Epidermal melanocyte (primary cell): Measurements from ENCODE around the gene BTF3.
A peak's percentile ranks its signal among the peaks of the same experiment; 100 is the strongest.
"Not testable (repeated sequence)": the region's sequence is repeated elsewhere in the genome, so short reads cannot be mapped to it uniquely, and the experiment has no call there.

Source experiments
- DNase-seq: peaks from one replicate; pipeline ENCODE4 v3.0.0; 2011; ENCODE audit warnings: low spot score; ENCODE audit not compliant: insufficient read length

The BTF3 gene

DNA sequence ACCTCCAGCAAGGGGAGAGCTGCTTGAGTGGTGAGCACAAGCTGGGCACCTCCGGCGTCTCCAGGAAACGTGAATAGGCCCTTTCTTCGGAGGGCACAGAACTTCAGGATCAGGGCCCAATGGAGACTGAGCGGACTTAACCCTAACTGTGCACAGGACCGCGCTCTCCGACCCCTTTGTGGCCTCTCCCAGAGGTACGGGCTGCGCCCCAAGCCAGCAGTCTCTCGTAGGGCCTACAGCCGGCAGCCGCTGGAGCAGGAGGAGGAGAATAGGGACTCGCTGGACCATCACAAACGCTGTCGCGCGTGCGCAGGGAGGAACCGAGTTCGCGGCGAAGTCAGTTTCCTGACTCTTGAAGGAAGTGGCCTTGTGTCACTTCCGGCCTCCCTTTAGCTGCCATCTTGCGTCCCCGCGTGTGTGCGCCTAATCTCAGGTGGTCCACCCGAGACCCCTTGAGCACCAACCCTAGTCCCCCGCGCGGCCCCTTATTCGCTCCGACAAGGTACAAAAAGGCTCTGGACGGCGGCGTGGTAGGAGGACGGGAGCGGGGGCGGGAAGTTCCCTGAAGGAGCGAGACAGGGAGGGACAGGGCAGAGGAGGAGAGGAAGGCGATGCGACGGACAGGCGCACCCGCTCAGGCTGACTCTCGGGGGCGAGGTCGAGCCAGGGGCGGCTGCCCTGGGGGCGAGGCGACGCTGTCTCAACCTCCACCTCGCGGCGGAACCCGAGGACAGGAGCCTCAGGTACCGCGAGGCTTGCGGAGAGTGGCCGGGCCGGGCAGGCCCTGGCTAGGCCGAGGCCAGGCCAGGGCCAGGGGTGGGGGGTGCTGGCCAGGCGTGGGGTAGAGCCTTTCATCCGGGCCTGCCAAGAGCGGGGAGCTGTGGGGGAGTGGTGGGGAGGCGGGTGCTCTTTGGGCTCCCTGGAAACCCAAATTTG, at the start of gene BTF3:
BTF3 (plus strand) TSS at position 386 of the 936 bp plus-strand sequence; CDS start at position 612, 226 bp downstream.
- peak; percentile 93 for DNase-seq

GRCh38 chr5:73448463-73449136, 49.6 kb upstream of the BTF3 start, which contains the start of gene FOXD1:
Gene FOXD1, minus strand, starts transcription at chr5:73448777. Its CDS starts 415 bp downstream, at chr5:73448362.
- DNase-seq, result no peak

DNA sequence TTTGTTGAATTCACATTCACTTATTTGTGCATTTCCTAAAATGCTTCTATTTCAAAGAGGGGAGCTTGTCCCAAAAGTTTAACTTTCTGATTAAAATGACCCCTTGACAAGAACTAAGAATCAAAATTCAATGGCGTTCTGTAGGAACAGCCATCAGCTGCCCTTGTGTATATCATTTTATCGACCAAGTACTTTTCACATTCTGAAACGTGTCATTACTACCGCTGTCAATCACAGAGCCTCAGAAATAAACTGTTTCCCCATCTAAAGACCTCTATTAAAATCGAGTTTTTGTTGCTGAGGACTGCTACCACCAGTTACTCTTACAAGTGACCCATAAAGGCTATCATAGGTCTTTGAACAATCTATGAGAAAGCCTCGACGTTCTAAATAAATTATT, 48.1 kb upstream of the BTF3 start:
- no peak for DNase-seq

DNA sequence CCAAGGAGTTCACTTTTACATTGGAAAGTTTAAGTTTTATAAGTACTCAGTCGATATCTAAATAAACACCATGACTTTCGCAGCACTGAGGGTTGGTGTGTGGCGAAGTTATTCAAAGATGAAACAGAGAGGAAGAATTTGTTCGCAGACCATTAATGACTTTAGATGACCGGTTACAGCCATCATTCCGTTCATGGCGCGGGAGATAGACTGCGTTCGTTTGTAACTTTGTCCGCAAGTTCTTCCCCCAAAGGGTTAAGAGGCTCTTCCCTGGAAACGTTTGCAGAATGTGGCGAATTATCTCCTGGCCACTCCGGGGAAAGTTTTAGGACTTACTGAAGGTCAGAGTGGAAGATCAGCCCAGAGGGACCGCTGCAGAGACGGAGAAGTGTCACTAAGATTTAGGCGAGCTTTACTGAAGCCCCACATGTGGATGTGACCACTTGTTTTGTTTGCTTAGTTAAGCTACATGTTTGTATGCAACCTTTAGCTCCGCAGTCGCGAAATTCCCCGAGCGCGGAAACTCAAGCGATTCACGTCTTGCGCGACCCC, 47.5 kb upstream of the BTF3 start:
- no peak for DNase-seq

DNA sequence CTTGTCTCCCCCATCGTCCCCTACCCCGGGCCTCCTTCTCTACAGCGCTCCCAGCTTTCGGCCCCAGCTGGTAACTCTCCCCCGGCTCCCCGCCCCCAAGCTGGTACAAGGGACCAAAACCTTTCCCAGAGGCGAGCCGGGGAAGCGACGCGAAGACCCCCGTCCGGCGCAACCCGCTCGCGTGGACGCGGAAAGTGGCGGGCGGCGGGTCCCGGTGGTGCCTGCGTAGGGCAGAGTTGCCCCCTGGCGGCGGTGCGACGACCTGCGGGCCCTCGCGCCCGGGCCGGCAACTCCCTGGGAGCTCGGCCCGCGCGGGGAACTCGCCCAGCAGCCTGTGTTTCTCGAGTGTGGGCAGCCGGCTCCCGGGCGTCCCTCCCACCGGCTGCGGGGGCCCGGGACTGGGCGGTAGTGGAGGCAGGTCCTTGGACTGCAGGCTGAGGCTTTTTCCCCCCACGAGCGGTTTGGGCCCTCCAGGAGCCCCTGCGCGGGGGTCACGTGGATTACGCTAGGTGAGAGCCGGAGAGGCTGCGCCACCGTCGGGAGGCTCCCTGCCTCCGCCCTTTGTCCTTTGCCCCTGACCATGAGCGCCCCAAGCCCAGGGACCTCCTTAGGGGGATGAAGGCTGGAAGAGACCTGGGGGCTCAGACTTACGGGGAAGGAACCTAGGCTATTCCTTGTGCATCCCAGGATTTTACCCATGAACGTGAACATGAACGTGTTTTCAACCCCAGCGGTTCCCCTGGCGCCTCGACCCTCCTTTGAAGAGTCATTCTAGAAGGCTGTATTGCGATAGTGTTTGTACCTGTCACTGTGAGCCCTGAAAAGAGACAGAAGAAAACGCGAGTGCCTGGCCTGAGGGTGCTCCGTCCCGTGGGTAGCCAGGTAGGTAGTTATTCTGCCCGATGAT, 46.8 kb upstream of the BTF3 start:
- no peak for DNase-seq

- no peak for DNase-seq
Observed at GRCh38 chr5:73452215-73452614, 46.0 kb upstream of the BTF3 start.

GRCh38 chr5:73454379-73455036, 43.7 kb upstream of the BTF3 start:
- no peak for DNase-seq

- not testable (repeated sequence) for DNase-seq
Observed at GRCh38 chr5:73456462-73456861, 41.8 kb upstream of the BTF3 start.

- DNase-seq, result no peak
Observed at GRCh38 chr5:73459366-73459765, 38.9 kb upstream of the BTF3 start.

- no peak for DNase-seq
Observed at GRCh38 chr5:73460133-73460532, 38.1 kb upstream of the BTF3 start.

- DNase-seq, result no peak
Observed at GRCh38 chr5:73464016-73464745, 34.1 kb upstream of the BTF3 start.

GRCh38 chr5:73468638-73469037, 29.6 kb upstream of the BTF3 start:
- not testable (repeated sequence) for DNase-seq

GRCh38 chr5:73469878-73470277, 28.4 kb upstream of the BTF3 start:
- DNase-seq, result no peak

DNA sequence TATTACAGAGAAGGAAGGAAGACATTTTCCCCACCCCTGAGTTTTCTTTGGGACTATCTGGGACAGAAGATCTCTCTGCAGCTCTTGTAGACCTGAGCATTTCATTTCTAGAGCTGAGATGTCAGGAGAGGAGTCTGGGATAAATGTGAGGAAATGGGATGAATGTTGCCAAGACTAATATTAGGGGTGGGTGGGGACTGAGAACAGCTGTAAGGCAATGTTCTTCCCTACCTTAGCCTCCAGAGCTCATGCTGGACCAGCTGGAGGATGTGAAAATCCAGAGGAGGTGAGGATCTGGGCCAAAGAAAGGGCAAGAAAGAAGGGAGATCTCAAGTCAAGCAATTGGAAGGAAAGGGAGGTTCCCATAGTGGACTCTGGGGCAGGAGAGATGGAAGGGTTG, 26.6 kb upstream of the BTF3 start:
- no peak for DNase-seq

DNA sequence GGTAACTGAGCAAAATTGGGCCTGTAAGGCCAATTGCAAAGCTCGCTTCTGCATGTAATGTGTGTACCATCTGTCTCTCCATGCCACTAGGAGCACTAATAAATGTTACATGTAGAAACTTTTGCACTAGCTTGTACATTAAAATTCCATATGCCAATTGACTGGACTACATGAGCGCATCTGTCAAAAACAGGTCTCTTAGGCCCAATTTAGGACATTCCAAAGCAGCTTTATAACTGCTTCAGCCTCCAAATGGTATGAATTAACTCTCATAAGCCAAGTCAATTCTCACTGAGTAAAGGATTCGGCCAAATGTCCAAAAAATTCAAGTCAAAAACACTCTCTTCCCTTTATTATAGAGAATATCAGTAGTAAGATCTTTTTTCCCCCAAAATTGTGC, 26.1 kb upstream of the BTF3 start:
- DNase-seq, result no peak

DNA sequence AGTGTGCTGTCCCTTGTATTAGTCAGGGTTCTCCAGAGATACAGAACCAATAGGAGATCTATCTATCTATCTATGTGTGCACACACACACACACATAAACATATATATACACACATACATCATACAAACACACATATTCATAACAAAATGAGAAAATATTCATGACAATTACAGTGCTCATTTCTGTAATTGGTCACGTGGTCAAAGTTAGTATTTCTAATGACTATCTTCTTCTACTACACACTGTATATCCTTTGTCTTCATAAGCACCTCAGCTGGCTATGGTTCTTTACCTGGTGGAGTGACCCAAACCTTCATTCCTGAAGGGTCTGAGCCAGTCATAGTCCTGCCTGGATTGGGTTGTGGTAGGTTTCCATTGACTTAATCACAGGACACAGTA, 17.7 kb upstream of the BTF3 start:
- no peak for DNase-seq

DNA sequence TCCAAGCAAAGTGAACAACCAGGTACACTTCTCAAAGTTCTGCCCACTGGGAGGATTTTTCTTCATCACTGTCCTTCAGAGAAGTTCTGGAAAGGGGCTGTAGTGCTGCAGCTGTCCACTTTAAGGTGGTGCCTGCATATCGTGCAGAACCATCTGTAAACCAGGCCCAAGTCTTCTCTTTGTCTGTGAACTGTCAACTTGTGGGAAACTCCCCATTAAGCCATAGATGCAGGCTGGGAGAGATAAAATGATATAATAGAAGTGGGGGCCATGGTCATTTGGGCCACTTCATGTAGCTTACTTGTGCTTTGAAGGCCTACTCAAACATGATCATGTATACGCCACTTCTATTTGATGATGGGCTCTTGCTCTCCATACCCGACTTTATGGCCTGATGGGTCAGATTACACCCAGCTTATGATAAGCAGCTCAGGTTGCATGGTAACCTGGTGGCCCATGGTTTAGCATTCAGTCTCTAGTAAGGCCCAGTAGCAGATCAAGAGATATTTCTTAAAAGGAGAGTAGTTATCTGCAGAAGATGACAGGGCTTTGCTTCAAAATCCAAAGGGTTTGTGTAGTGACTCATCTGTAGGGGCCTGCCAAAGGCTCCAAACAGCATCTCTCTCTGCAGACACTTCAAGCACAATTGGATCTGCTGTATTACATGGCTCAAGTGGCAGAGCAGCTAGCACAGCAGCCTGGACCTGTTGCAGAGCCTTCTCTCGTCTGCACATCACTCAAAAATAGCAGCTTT, 15.7 kb upstream of the BTF3 start:
- no peak for DNase-seq

GRCh38 chr5:73483676-73484075, 14.6 kb upstream of the BTF3 start:
- no peak for DNase-seq

- DNase-seq, result no peak
Observed at GRCh38 chr5:73484511-73484910, 13.7 kb upstream of the BTF3 start.
